Measurements from ENCODE around the gene CASP9.
"Not testable (repeated sequence)": the region's sequence is repeated elsewhere in the genome, so short reads cannot be mapped to it uniquely, and the experiment has no call there.

The CASP9 gene

GRCh38 chr1:15469361-15469760 is 54.7 kb downstream of the CASP9 start:
- DNase-seq (ENCODE audit: low read depth): no peak

- DNase-seq (ENCODE audit: low read depth): no peak
These were observed 55.9 kb downstream of the CASP9 start for GRCh38 chr1:15468145-15468544.

GRCh38 chr1:15466955-15467625 is 56.9 kb downstream of the CASP9 start:
- DNase-seq (ENCODE audit: low read depth): not testable (repeated sequence)

GRCh38 chr1:15465674-15466073 is 58.3 kb downstream of the CASP9 start:
- DNase-seq (ENCODE audit: low read depth): no peak

- DNase-seq (ENCODE audit: low read depth): not testable (repeated sequence)
These were observed 60.1 kb downstream of the CASP9 start for GRCh38 chr1:15463926-15464322.

GRCh38 chr1:15463064-15463800 is 60.8 kb downstream of the CASP9 start:
- DNase-seq (ENCODE audit: low read depth): not testable (repeated sequence)

- no peak for DNase-seq (ENCODE audit: low read depth)
These were observed 63.3 kb downstream of the CASP9 start for GRCh38 chr1:15460708-15461095.

GRCh38 chr1:15459771-15460707 is 64.0 kb downstream of the CASP9 start:
- peak; percentile 9 for DNase-seq (ENCODE audit: low read depth)

GRCh38 chr1:15458388-15458787 is 65.6 kb downstream of the CASP9 start:
- not testable (repeated sequence) for DNase-seq (ENCODE audit: low read depth)

- no peak for DNase-seq (ENCODE audit: low read depth)
These were observed 66.4 kb downstream of the CASP9 start for GRCh38 chr1:15457585-15457984.

- DNase-seq (ENCODE audit: low read depth): no peak
These were observed 67.6 kb downstream of the CASP9 start, which contains the start of gene CELA2A for GRCh38 chr1:15456313-15456954. Gene CELA2A, plus strand, starts transcription at chr1:15456732. Its CDS starts 22 bp downstream, at chr1:15456754.

GRCh38 chr1:15455522-15455921 is 68.5 kb downstream of the CASP9 start:
- peak; percentile 94 for DNase-seq (ENCODE audit: low read depth)

- peak; percentile 81 for DNase-seq (ENCODE audit: low read depth)
These were observed 69.8 kb downstream of the CASP9 start for GRCh38 chr1:15454256-15454655.

- DNase-seq (ENCODE audit: low read depth): no peak
These were observed 70.3 kb downstream of the CASP9 start for GRCh38 chr1:15453734-15454133.

- no peak for DNase-seq (ENCODE audit: low read depth)
These were observed 71.0 kb downstream of the CASP9 start for GRCh38 chr1:15452866-15453571.

GRCh38 chr1:15452216-15452615 is 71.8 kb downstream of the CASP9 start:
- DNase-seq (ENCODE audit: low read depth): no peak

GRCh38 chr1:15451014-15451722 is 72.8 kb downstream of the CASP9 start:
- no peak for DNase-seq (ENCODE audit: low read depth)

GRCh38 chr1:15449567-15449966 is 74.4 kb downstream of the CASP9 start:
- no peak for DNase-seq (ENCODE audit: low read depth)

- no peak for DNase-seq (ENCODE audit: low read depth)
These were observed 75.0 kb downstream of the CASP9 start for GRCh38 chr1:15448877-15449462.

GRCh38 chr1:15446212-15446611 is 77.8 kb downstream of the CASP9 start:
- DNase-seq (ENCODE audit: low read depth): no peak
